PC-3 (cell line): ENCODE measurements around the gene AQP3. TPM values are rescaled to one million over a fixed set of nuclear protein-coding genes. Genes with fewer than 3 reads are reported as not detected.

Experiments used
- ATAC-seq: fragments of 200-7000 bp; cut with Tn5 transposase; 2 replicates; pipeline ENCODE4 v1.9.1; 2020; ENCODE audit warnings: mild to moderate bottlenecking, moderate library complexity
- BruUV-seq: library from RNA; stranded (reverse); fragments of 400-500 nt; replicated peaks from 2 replicates; lab custom pipeline; 2021; lab: Mats Ljungman, UMichigan
- CTCF ChIA-PET: fragments of 300-600 bp; sonication (Branson Sonifier 250); formaldehyde crosslinking; loops from one replicate; lab custom pipeline; 2022; ENCODE audit warnings: antibody characterized with exemption; lab: Charles Lee
- POLR2A ChIA-PET: fragments of 300-600 bp; sonication (Branson Sonifier 250); formaldehyde crosslinking; loops from one replicate; lab custom pipeline; 2022; ENCODE audit warnings: antibody characterized with exemption; ENCODE audit not compliant: unreplicated experiment; lab: Charles Lee
- DNase-seq: peaks from one replicate; pipeline ENCODE4 v3.0.0-alpha.2; 2015
- H2AFZ ChIP-seq: fragments of 300-600 bp; sonication (generic); 2 replicates; pipeline ENCODE4 v1.6.0; 2016; ENCODE audit warnings: antibody characterized with exemption, low read length
- H3F3A ChIP-seq: fragments of 300-600 bp; sonication (generic); one replicate; pipeline ENCODE4 v1.6.0; 2017; ENCODE audit warnings: antibody characterized with exemption, low read length, control low read depth, mild to moderate bottlenecking; ENCODE audit not compliant: unreplicated experiment
- H3K27ac ChIP-seq: fragments of 300-600 bp; sonication (generic); 2 replicates; pipeline ENCODE4 v1.5.1; 2016; ENCODE audit warnings: mild to moderate bottlenecking, low read length
- H3K27me3 ChIP-seq: fragments of 300-600 bp; sonication (generic); 2 replicates; pipeline ENCODE4 v1.6.1; 2016; ENCODE audit warnings: low read length, mixed read lengths
- H3K36me3 ChIP-seq: fragments of 300-600 bp; sonication (generic); 2 replicates; pipeline ENCODE4 v1.6.1; 2016; ENCODE audit warnings: low read depth, mixed run types, low read length, mixed read lengths
- H3K4me1 ChIP-seq: fragments of 300-600 bp; sonication (generic); 2 replicates; pipeline ENCODE4 v1.5.1; 2016; ENCODE audit warnings: low read length; ENCODE audit not compliant: insufficient read depth
- H3K4me2 ChIP-seq: fragments of 300-600 bp; sonication (generic); 2 replicates; pipeline ENCODE4 v1.6.0; 2016; ENCODE audit warnings: low read length
- H3K4me3 ChIP-seq: fragments of 300-600 bp; sonication (generic); 2 replicates; pipeline ENCODE4 v1.5.1; 2016; ENCODE audit warnings: mild to moderate bottlenecking, low read length, mixed read lengths
- H3K79me2 ChIP-seq: fragments of 300-600 bp; sonication (generic); 2 replicates; pipeline ENCODE4 v1.6.1; 2017; ENCODE audit warnings: low read length, mixed read lengths
- H3K9ac ChIP-seq: fragments of 300-600 bp; sonication (generic); 2 replicates; pipeline ENCODE4 v1.6.0; 2016; ENCODE audit warnings: mild to moderate bottlenecking, low read length
- H3K9me2 ChIP-seq: fragments of 300-600 bp; sonication (generic); replicated peaks from 2 replicates; pipeline ENCODE4 v1.6.1; 2016; ENCODE audit warnings: mixed run types, low read length, mixed read lengths
- H3K9me3 ChIP-seq: fragments of 300-600 bp; sonication (generic); 2 replicates; pipeline ENCODE4 v1.6.1; 2016; ENCODE audit warnings: low read length, mixed read lengths
- H4K20me1 ChIP-seq: fragments of 300-600 bp; sonication (generic); 2 replicates; pipeline ENCODE4 v1.6.1; 2016; ENCODE audit warnings: low read length, mixed read lengths
- CTCF ChIP-seq: fragments of 300-600 bp; sonication (generic); conservative IDR thresholded peaks from 2 replicates; pipeline ENCODE4 v1.5.1; 2017; ENCODE audit warnings: antibody characterized with exemption, low read depth, mild to moderate bottlenecking, low read length
- EZH2 ChIP-seq: fragments of 300-600 bp; sonication (generic); IDR thresholded peaks from one replicate; pipeline ENCODE4 v1.6.1; 2017; ENCODE audit warnings: antibody characterized with exemption, mild to moderate bottlenecking, low read length; ENCODE audit not compliant: unreplicated experiment
- EZH2phosphoT487 ChIP-seq: fragments of 300-600 bp; sonication (generic); IDR thresholded peaks from 2 replicates; pipeline ENCODE4 v1.6.1; 2018; ENCODE audit warnings: mild to moderate bottlenecking, antibody characterized with exemption, low read length, borderline replicate concordance
- intact Hi-C: fragments of 100-400 bp; cut with micrococcal nuclease; formaldehyde crosslinking; loops from 2 replicates; pipeline ENCODE4 v1.9.0; 2023
- total RNA-seq: library from RNA; depleted of rRNA; stranded (reverse); fragments of >200 nt; gene quantifications from 2 replicates; pipeline ENCODE4 v1.2.3, GENCODE V29; 2014

Gene AQP3
- total RNA-seq, 1 experiment from 2014 or later, result 5.1 TPM

- no peaks in the 10 kb centered on the region for H3K36me3 ChIP-seq
- H4K20me1 ChIP-seq, result no peaks in the 10 kb centered on the region
- no peak overlapping the region for H3K9ac ChIP-seq
- no peak overlapping the region for H2AFZ ChIP-seq
- no peaks in the 10 kb centered on the region for H3K9me3 ChIP-seq
- DNase-seq (no peak), ATAC-seq (no peak)
- no peaks in the 10 kb centered on the region for H3F3A ChIP-seq
- intact Hi-C loops, result no loop called here
- no peak overlapping the region for H3K27ac ChIP-seq
- BruUV-seq, result no TSS peak
- H3K4me3 ChIP-seq, result no peak overlapping the region
- no peaks in the 10 kb centered on the region for H3K9me2 ChIP-seq
- H3K27me3 ChIP-seq, result no peaks in the 10 kb centered on the region
- peaks cover 19% of the 10 kb centered on the region for H3K4me1 ChIP-seq
- no peaks in the 10 kb centered on the region for H3K79me2 ChIP-seq
- no peak for TF ChIP-seq CTCF
- TF ChIP-seq EZH2, result no peak
- no peak for TF ChIP-seq EZH2phosphoT487
- H3K4me2 ChIP-seq, result no peak overlapping the region
- POLR2A ChIA-PET, result interaction anchor here (0.5 kb wide), 1 partner anchor 11 kb away, joined by 3 read pairs; the partner anchor contains the start of gene AQP3
- CTCF ChIA-PET, result no interaction called here
These were observed 11.5 kb downstream of the AQP3 start for GRCh38 chr9:33435821-33436277.

GRCh38 chr9:33434317-33435105 is 12.9 kb downstream of the AQP3 start:
- Histone ChIP-seq H3K4me1 (peaks cover 15% of the 10 kb centered on the region), H3K4me2 (no peak overlapping the region), H3K27me3 (no peaks in the 10 kb centered on the region), H4K20me1 (no peaks in the 10 kb centered on the region), H3F3A (no peaks in the 10 kb centered on the region), H3K9me3 (no peaks in the 10 kb centered on the region), H3K36me3 (no peaks in the 10 kb centered on the region), H2AFZ (no peak overlapping the region), H3K27ac (no peak overlapping the region), H3K79me2 (no peaks in the 10 kb centered on the region), H3K9ac (no peak overlapping the region), H3K9me2 (no peaks in the 10 kb centered on the region), H3K4me3 (no peak overlapping the region)
- intact Hi-C loops, result no loop called here
- CTCF ChIA-PET, result no interaction called here
- TF ChIP-seq CTCF (no peak), EZH2 (no peak), EZH2phosphoT487 (no peak)
- no TSS peak for BruUV-seq
- DNase-seq (no peak), ATAC-seq (no peak)
- POLR2A ChIA-PET, result no interaction called here

- no peak for TF ChIP-seq CTCF
- TF ChIP-seq EZH2phosphoT487, result no peak
- no peak for TF ChIP-seq EZH2
- no peaks in the 10 kb centered on the region for H3K9me2 ChIP-seq
- H3K27ac ChIP-seq, result no peak overlapping the region
- H3K9me3 ChIP-seq, result no peaks in the 10 kb centered on the region
- no peaks in the 10 kb centered on the region for H3K27me3 ChIP-seq
- no peak overlapping the region for H3K4me2 ChIP-seq
- no peak overlapping the region for H2AFZ ChIP-seq
- H3K79me2 ChIP-seq, result no peaks in the 10 kb centered on the region
- BruUV-seq, result no TSS peak
- no peak overlapping the region for H3K4me3 ChIP-seq
- DNase-seq, result no peak
- intact Hi-C loops, result no loop called here
- H3K4me1 ChIP-seq, result 0 out of 2 replicates have a peak, but pooled peaks cover 9% of the 10 kb centered on the region
- ATAC-seq, result no peak
- no peaks in the 10 kb centered on the region for H3K36me3 ChIP-seq
- ChIA-PET CTCF (no interaction called here), POLR2A (interaction anchor here (0.6 kb wide), 1 partner anchor 8 kb away, joined by 3 read pairs; no protein-coding TSS in a partner anchor)
- H4K20me1 ChIP-seq, result no peaks in the 10 kb centered on the region
- H3K9ac ChIP-seq, result no peak overlapping the region
- no peaks in the 10 kb centered on the region for H3F3A ChIP-seq
These were observed 13.5 kb downstream of the AQP3 start for GRCh38 chr9:33433871-33434270.
